ENCODE measurements around the gene DRD4. TPM values are rescaled to one million over a fixed set of nuclear protein-coding genes. Genes with fewer than 3 reads are reported as not detected.
A peak's percentile ranks its signal among the peaks of the same experiment; 100 is the strongest.

Gene DRD4
- total RNA-seq, 1 donor from 2014 or later: 1.3 TPM

DNA sequence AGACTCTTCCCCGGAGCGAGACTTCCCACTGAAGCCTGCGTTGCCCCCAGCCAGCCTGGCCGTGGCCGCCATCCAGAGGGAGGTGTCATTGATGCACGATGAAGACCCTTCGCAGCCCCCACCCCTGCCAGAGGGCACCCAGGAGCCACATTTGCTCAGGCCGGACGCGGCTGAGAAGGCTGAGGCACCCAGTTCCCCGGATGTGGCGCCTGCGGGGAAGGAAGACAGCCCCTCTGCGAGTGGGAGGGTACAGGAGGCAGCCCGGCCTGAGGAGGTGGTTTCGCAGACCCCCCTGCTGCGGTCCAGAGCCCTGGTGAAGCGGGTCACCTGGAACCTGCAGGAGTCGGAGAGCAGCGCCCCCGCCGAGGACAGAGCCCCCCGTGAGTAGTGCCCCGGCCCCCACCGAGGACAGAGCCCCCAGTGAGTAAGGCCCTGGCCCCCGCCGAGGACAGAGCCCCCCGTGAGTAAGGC is 27.7 kb upstream of the DRD4 start:
- intact Hi-C loops (cut with DNase I): no loop called here
- Histone ChIP-seq H3K4me1 (peaks cover 14% of the 10 kb centered on the region), H3K9me3 (no peaks in the 10 kb centered on the region), H3K4me3 (no peak overlapping the region), H3K36me3 (peaks cover 98% of the 10 kb centered on the region), H3K27ac (no peak overlapping the region), H3K27me3 (ENCODE audit: low read depth) (no peaks in the 10 kb centered on the region)
- TF ChIP-seq, protein P1, sequence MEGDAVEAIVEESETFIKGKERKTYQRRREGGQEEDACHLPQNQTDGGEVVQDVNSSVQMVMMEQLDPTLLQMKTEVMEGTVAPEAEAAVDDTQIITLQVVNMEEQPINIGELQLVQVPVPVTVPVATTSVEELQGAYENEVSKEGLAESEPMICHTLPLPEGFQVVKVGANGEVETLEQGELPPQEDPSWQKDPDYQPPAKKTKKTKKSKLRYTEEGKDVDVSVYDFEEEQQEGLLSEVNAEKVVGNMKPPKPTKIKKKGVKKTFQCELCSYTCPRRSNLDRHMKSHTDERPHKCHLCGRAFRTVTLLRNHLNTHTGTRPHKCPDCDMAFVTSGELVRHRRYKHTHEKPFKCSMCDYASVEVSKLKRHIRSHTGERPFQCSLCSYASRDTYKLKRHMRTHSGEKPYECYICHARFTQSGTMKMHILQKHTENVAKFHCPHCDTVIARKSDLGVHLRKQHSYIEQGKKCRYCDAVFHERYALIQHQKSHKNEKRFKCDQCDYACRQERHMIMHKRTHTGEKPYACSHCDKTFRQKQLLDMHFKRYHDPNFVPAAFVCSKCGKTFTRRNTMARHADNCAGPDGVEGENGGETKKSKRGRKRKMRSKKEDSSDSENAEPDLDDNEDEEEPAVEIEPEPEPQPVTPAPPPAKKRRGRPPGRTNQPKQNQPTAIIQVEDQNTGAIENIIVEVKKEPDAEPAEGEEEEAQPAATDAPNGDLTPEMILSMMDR (IDR thresholded peaks at IDR 0.05): no peak
- ATAC-seq (no peak), DNase-seq (no peak)

DNA sequence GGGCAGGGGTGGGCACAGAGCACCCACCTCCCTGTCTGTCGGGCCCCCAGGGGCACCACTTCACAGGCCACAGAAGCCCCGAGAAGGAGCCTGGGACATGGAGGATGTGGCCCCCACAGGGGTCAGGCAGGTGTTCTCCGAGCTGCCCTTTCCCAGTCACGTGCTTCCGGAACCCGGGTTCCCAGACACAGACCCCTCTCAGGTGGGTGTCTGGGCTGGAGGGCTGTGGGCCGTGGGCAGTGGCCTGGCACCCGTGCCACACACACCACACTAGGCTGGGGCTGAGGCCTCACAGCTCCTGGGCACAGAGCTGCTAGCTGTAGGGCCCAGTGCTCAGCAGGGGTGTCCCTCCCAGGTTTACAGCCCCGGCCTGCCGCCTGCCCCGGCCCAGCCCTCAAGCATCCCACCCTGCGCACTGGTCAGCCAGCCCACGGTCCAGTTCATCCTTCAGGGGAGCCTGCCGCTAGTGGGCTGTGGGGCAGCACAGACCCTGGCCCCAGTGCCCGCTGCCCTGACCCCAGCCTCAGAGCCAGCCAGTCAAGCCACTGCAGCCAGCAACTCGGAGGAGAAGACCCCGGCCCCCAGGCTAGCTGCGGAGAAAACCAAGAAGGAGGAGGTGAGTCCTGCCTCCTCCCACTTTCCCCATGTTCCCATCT is 26.8 kb upstream of the DRD4 start:
- ATAC-seq: no peak
- H3K9me3 ChIP-seq: no peaks in the 10 kb centered on the region
- H3K27me3 ChIP-seq (ENCODE audit: low read depth): no peaks in the 10 kb centered on the region
- H3K36me3 ChIP-seq: peaks cover 98% of the 10 kb centered on the region
- TF ChIP-seq, protein P1 (IDR thresholded peaks at IDR 0.05): no peak
- no peak overlapping the region for H3K27ac ChIP-seq
- H3K4me1 ChIP-seq: peaks cover 23% of the 10 kb centered on the region
- intact Hi-C loops (cut with DNase I): no loop called here
- H3K4me3 ChIP-seq: no peak overlapping the region
- no peak for DNase-seq

DNA sequence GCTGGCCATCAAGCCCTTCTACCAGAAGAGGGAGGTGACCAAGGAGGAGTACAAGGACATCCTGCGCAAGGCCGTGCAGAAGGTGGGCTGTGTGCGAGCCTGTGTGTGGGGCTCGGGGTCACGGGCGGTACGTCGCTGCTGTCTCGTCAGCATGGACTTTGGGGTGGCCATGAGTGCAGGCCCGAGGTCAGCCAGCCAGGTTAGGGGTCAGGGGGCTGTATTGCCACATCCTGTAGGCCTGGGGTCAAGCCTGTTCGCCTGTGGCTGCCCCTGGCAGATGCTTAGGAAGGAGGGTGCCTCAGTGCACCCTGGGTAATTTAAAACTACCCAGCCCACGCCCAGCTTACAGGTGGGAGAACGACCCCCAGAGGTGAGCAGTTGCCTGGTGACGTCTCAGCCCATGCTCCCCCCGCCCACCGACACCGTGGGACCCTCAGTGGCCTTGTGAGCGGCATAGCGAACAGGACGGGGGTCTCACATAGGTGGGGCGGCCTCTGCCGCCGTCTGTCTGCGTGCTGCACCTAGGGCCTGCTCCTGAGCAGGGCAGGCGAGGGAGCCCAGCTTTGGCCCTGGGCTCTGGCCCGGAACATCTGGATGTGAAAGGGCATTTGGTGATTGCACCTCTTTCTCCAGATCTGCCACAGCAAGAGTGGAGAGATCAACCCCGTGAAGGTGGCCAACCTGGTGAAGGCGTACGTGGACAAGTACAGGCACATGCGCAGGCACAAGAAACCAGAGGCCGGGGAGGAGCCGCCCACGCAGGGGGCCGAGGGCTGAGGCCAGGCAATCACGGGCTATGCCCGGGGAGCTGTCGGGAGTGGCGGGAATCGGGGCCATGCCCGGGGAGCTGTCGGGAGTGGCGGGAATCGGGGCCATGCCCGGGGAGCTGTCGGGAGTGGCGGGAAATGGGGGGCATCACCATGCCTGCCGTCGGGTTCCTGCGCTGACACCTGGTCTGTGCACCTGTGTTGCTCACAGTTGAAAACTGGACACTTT is 25.8 kb upstream of the DRD4 start:
- H3K9me3 ChIP-seq: no peaks in the 10 kb centered on the region
- intact Hi-C loops (cut with DNase I): no loop called here
- ATAC-seq (no peak), DNase-seq (no peak)
- H3K27ac ChIP-seq: no peak overlapping the region
- TF ChIP-seq, protein P1 (IDR thresholded peaks at IDR 0.05): no peak
- H3K4me1 ChIP-seq: peaks cover 26% of the 10 kb centered on the region
- peaks cover 89% of the 10 kb centered on the region for H3K36me3 ChIP-seq
- H3K27me3 ChIP-seq (ENCODE audit: low read depth): no peaks in the 10 kb centered on the region
- no peak overlapping the region for H3K4me3 ChIP-seq

DNA sequence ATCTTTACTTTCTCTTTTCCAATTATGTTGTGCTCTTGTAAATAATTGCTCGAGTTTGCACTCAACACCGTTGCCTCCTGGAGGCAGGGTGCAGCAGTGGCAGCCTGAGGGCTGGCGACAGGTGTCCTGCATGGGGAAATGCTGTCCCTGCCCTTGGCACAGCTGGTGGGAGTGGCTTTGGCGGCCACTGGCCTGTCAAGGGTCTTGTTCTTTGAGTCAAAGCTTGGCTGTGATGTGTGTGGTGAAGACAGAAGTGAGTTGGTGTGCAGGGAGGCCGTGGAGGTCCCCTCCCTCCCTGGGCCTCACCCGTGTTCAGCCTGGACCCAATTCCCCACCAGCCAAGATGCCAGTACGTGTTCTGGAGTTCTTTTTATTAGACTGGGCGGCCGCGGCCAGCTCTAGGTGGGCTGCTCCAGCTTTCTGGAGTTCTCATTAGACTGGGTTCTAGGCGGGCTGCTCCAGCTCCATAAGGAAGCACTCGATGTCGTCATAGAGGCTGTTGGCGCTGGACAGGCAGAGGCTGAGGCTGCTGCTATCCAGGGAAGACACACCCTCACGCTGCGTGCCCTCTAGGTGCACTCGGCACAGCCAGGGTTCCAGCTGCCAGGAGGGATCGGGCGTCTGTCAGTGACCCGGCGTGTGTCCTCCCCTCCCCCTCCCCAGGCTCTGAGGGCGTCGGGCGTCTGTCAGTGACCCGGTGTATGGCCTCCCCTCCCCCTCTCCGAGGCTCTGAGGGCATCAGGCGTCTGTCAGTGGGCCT is 24.7 kb upstream of the DRD4 start:
- ATAC-seq (no peak), DNase-seq (no peak)
- intact Hi-C loops (cut with DNase I): no loop called here
- H3K9me3 ChIP-seq: no peaks in the 10 kb centered on the region
- no peak overlapping the region for H3K27ac ChIP-seq
- H3K4me3 ChIP-seq: no peak overlapping the region
- H3K4me1 ChIP-seq: peaks cover 34% of the 10 kb centered on the region
- TF ChIP-seq, protein P1 (IDR thresholded peaks at IDR 0.05): no peak
- peaks cover 78% of the 10 kb centered on the region for H3K36me3 ChIP-seq
- H3K27me3 ChIP-seq (ENCODE audit: low read depth): no peaks in the 10 kb centered on the region

DNA sequence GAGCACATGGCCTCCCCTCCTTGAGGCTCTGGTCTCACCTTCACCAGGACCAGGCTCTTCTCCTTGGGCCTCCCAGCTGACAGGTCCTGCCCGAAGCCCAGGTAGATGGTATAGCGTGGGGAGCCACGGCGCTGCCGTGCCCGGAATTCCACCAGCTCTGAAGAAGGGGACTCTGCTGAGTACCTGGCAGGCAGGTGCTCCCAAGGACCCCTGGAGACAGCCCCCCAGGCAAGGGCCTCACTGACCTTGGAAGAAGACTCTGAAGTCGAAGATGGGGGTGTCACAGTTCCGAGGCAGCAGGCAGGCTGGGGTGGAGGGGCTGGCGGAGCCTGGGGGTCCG is 24.1 kb upstream of the DRD4 start:
- TF ChIP-seq, protein P1 (IDR thresholded peaks at IDR 0.05): no peak
- H3K27me3 ChIP-seq (ENCODE audit: low read depth): no peaks in the 10 kb centered on the region
- H3K36me3 ChIP-seq: peaks cover 73% of the 10 kb centered on the region
- DNase-seq: no peak
- no peaks in the 10 kb centered on the region for H3K9me3 ChIP-seq
- no peak for ATAC-seq
- intact Hi-C loops (cut with DNase I): no loop called here
- peak overlapping the region; percentile 56 for H3K27ac ChIP-seq
- H3K4me1 ChIP-seq: peaks cover 34% of the 10 kb centered on the region
- H3K4me3 ChIP-seq: no peak overlapping the region
